GM12878 (cell line): ENCODE measurements around the gene MAD1L1. TPM values are rescaled to one million over a fixed set of nuclear protein-coding genes. Genes with fewer than 3 reads are reported as not detected.
"Not testable (repeated sequence)": the region's sequence is repeated elsewhere in the genome, so short reads cannot be mapped to it uniquely, and the experiment has no call there.

Experiments
- ATAC-seq: fragments of 200-7000 bp; cut with Tn5 transposase; 3 replicates; pipeline ENCODE4 v1.9.1; 2020; ENCODE audit warnings: mild to moderate bottlenecking, moderate library complexity
- BruUV-seq: library from RNA; stranded (reverse); fragments of 400-500 nt; replicated peaks from 2 replicates; lab custom pipeline; 2021; lab: Mats Ljungman, UMichigan
- CTCF ChIA-PET: fragments of 300-600 bp; sonication (Branson Sonifier 250); formaldehyde crosslinking; extraction: SDS; loops from one replicate; lab custom pipeline; 2021; ENCODE audit warnings: inconsistent platforms; lab: Yijun Ruan, JAX
- POLR2A ChIA-PET: fragments of 350-600 bp; formaldehyde crosslinking; extraction: SDS; loops from one replicate; lab custom pipeline; 2021; ENCODE audit warnings: inconsistent platforms; lab: Charles Lee
- RAD21 ChIA-PET: fragments of 300-600 bp; sonication (Branson Sonifier 250); formaldehyde crosslinking; loops from one replicate; lab custom pipeline; 2023; ENCODE audit warnings: antibody characterized with exemption; ENCODE audit not compliant: unreplicated experiment; lab: Charles Lee
- SMC1A ChIA-PET: fragments of 300-600 bp; sonication (Branson Sonifier 250); formaldehyde crosslinking; loops from one replicate; lab custom pipeline; 2023; ENCODE audit not compliant: unreplicated experiment, uncharacterized antibody; lab: Charles Lee
- DNase-seq: peaks from one replicate; pipeline ENCODE4 v3.0.0-alpha.2; 2011; ENCODE audit warnings: low read depth, low spot score
- FAIRE-seq: peaks from 3 replicates; lab custom pipeline; 2011; peaks lifted over from hg19 to GRCh38; lab: Jason Lieb, UNC
- H2AFZ ChIP-seq: 2 replicates; pipeline ENCODE4 v1.6.0; 2011; ENCODE audit warnings: low read depth, low read length, control low read depth; ENCODE audit not compliant: control insufficient read depth
- H3K27ac ChIP-seq: 2 replicates; pipeline ENCODE4 v1.5.1; 2011; ENCODE audit warnings: control low read depth; ENCODE audit not compliant: control insufficient read depth, insufficient read depth
- H3K27me3 ChIP-seq, 2 experiments: replicated peaks in 1 of 2; 2 replicates each; pipeline versions ENCODE4 v1.6.0 to v1.6.1; 2011; ENCODE audit warnings: low read length in 1 of 2; ENCODE audit not compliant: control insufficient read depth in 2 of 2, insufficient read depth in 2 of 2
- H3K36me3 ChIP-seq, 2 experiments: 2 replicates each; pipeline ENCODE4 v1.5.1; 2011; ENCODE audit warnings: low read length in 1 of 2; ENCODE audit not compliant: control insufficient read depth in 2 of 2, insufficient read depth in 2 of 2
- H3K4me1 ChIP-seq: 2 replicates; pipeline ENCODE4 v1.6.1; 2011; ENCODE audit warnings: mild to moderate bottlenecking, low read length, moderate library complexity, mixed read lengths; ENCODE audit not compliant: control insufficient read depth, insufficient read depth
- H3K4me2 ChIP-seq: 2 replicates; pipeline ENCODE4 v1.6.0; 2011; ENCODE audit warnings: control low read depth; ENCODE audit not compliant: control insufficient read depth, insufficient read depth
- H3K4me3 ChIP-seq: fragments of 200-600 bp; sonication (generic); 2 replicates; pipeline ENCODE4 v1.5.1; 2016
- H3K79me2 ChIP-seq: 2 replicates; pipeline ENCODE4 v1.6.0; 2011; ENCODE audit warnings: low read length; ENCODE audit not compliant: control insufficient read depth, insufficient read depth
- H3K9ac ChIP-seq: 2 replicates; pipeline ENCODE4 v1.8.0; 2011; ENCODE audit warnings: low read length, control low read depth, mixed read lengths; ENCODE audit not compliant: control insufficient read depth, insufficient read depth
- H3K9me3 ChIP-seq: replicated peaks from 3 replicates; pipeline ENCODE4 v1.5.1; 2011; ENCODE audit warnings: mild to moderate bottlenecking, low read length; ENCODE audit not compliant: control insufficient read depth, insufficient read depth
- H4K20me1 ChIP-seq: 2 replicates; pipeline ENCODE4 v1.6.0; 2011; ENCODE audit not compliant: control insufficient read depth, insufficient read depth
- BCL3 ChIP-seq: IDR thresholded peaks from 2 replicates; pipeline ENCODE4 v1.6.1; 2011; ENCODE audit warnings: borderline replicate concordance, low read depth, mild to moderate bottlenecking, moderate library complexity, low read length; ENCODE audit not compliant: insufficient read depth, poor library complexity, severe bottlenecking
- CBFB ChIP-seq: IDR thresholded peaks from 2 replicates; pipeline ENCODE4 v1.6.1; 2016; ENCODE audit warnings: antibody characterized with exemption, low read depth
- CTCF ChIP-seq, 3 experiments: IDR thresholded peaks in 2 of 3; conservative IDR thresholded peaks in 1 of 3; 2 replicates each; pipeline ENCODE4 v1.5.1; 2011; ENCODE audit warnings: low read depth in 3 of 3, low read length in 3 of 3, mild to moderate bottlenecking in 3 of 3, control low read depth in 2 of 3, moderate library complexity in 2 of 3, inconsistent platforms in 1 of 3, mixed read lengths in 1 of 3; ENCODE audit not compliant: control insufficient read depth in 2 of 3, insufficient read depth in 1 of 3; ENCODE audit errors: extremely low read depth in 1 of 3
- EED ChIP-seq: sonication (generic); IDR thresholded peaks from 2 replicates; pipeline ENCODE4 v1.6.1; 2016; ENCODE audit warnings: antibody characterized with exemption, low read depth
- ESRRA ChIP-seq: IDR thresholded peaks from 2 replicates; pipeline ENCODE4 v1.6.1; 2012; ENCODE audit warnings: mild to moderate bottlenecking, low read length, improper control_type of control experiment
- HDAC6 ChIP-seq: fragments of 200-600 bp; sonication (generic); IDR thresholded peaks from one replicate; pipeline ENCODE4 v1.8.0; 2017; ENCODE audit warnings: antibody characterized with exemption; ENCODE audit not compliant: unreplicated experiment
- IRF4 ChIP-seq: IDR thresholded peaks from 2 replicates; pipeline ENCODE4 v1.6.1; 2011; ENCODE audit warnings: low read depth, low read length
- MEF2B ChIP-seq: fragments of 450-650 bp; IDR thresholded peaks from 2 replicates; pipeline ENCODE4 v1.6.1; 2018; ENCODE audit warnings: mild to moderate bottlenecking, moderate library complexity; ENCODE audit not compliant: partially characterized antibody, poor library complexity, severe bottlenecking
- MYB ChIP-seq: fragments of 150-350 bp; IDR thresholded peaks from 2 replicates; pipeline ENCODE4 v1.6.1; 2014; ENCODE audit warnings: mild to moderate bottlenecking, low read depth, low read length, borderline replicate concordance
- NR2C1 ChIP-seq: fragments of 450-650 bp; IDR thresholded peaks from 2 replicates; pipeline ENCODE4 v1.6.1; 2017; ENCODE audit warnings: antibody characterized with exemption, mild to moderate bottlenecking, moderate library complexity
- RB1 ChIP-seq: fragments of 450-650 bp; formaldehyde crosslinking; IDR thresholded peaks from 2 replicates; pipeline ENCODE4 v1.6.1; 2017; ENCODE audit warnings: mild to moderate bottlenecking, borderline replicate concordance
- SMAD1 ChIP-seq: fragments of 450-650 bp; IDR thresholded peaks from 2 replicates; pipeline ENCODE4 v1.6.1; 2018; ENCODE audit warnings: mild to moderate bottlenecking, low read depth; ENCODE audit not compliant: partially characterized antibody
- SMAD5 ChIP-seq: IDR thresholded peaks from 2 replicates; pipeline ENCODE4 v1.6.1; 2016; ENCODE audit warnings: antibody characterized with exemption, low read depth
- ZBED1 ChIP-seq: IDR thresholded peaks from 2 replicates; pipeline ENCODE4 v1.6.1; 2016; ENCODE audit warnings: borderline replicate concordance
- WGBS: methylation state at CpG from one replicate; pipeline ENCODE4 v1.1.6; 2016; ENCODE audit warnings: low lambda C conversion rate; ENCODE audit not compliant: insufficient replicate concordance, insufficient coverage; ENCODE audit errors: missing lambda C conversion rate; 5-methylcytosine and 5-hydroxymethylcytosine counted together
- in situ Hi-C: fragments of 300-500 bp; cut with MboI; formaldehyde crosslinking; loops from 9 replicates; pipeline ENCODE4 v1.14.3; 2018; ENCODE audit warnings: mixed read lengths
- intact Hi-C: fragments of 100-400 bp; cut with micrococcal nuclease; formaldehyde crosslinking; loops from one replicate; pipeline ENCODE4 v1.14.2; 2022; ENCODE audit not compliant: unreplicated experiment
- polyA plus RNA-seq, 11 experiments: library from polyadenylated mRNA; depleted of rRNA in 4 of 11; unstranded in 6 of 11; stranded (reverse) in 5 of 11; fragments of >200 nt; fragmentation: Nextera tagmentation in 4 of 11; fragmentation: Illumina TruSeq in 1 of 11; extraction: Ambion mirVana in 4 of 11; extraction: Trizol in 1 of 11; gene quantifications; 1 replicate in 1 of 11; 2 replicates in 10 of 11; pipeline versions ENCODE4 v1.2.1 to v1.2.3, GENCODE V29; 2011 to 2016; ENCODE audit warnings: inconsistent platforms in 2 of 11, missing spikeins in 2 of 11, low read depth in 1 of 11
- total RNA-seq, 4 experiments: library from RNA; depleted of rRNA in 3 of 4; stranded (reverse); fragments of >200 nt in 3 of 4; fragmentation: Illumina TruSeq in 1 of 4; extraction: Trizol in 1 of 4; gene quantifications; 2 replicates each; pipeline versions ENCODE4 v1.2.1 to v1.2.3, GENCODE V29; 2013 to 2021

MAD1L1 gene
- total and polyA plus RNA-seq, 10 of the 15 experiments (the other 5 are each of a cell fraction or from before 2014, with no cell fraction given): 2.2 to 76.8 (median 38.3) TPM

GRCh38 chr7:2269089-2269990, 36.6 kb upstream of the MAD1L1 start:
- TSS peak; percentile 71 for BruUV-seq
- H3K27ac ChIP-seq, RAD21 ChIA-PET, CTCF ChIA-PET, POLR2A ChIA-PET, SMC1A ChIA-PET, DNase-seq, H3K4me2 ChIP-seq, H2AFZ ChIP-seq, H3K79me2 ChIP-seq, in situ Hi-C loops, H3K27me3 ChIP-seq, H3K4me1 ChIP-seq, FAIRE-seq, H4K20me1 ChIP-seq, intact Hi-C loops, ATAC-seq, H3K9me3 ChIP-seq, H3K4me3 ChIP-seq, H3K9ac ChIP-seq: not testable (repeated sequence)
- WGBS: 92% methylated on average over 12 of the region's 18 CpGs
- H3K36me3 ChIP-seq: peaks cover 9 to 21% of the 10 kb centered on the region in 2 experiments; a peak in 3 of 4 replicates

- Histone ChIP-seq H3K79me2 (no peaks in the 10 kb centered on the region), H3K9ac (no peak overlapping the region), H3K36me3 (peaks cover 9 to 28% of the 10 kb centered on the region in 2 experiments), H4K20me1 (no peaks in the 10 kb centered on the region), H3K4me3 (no peak overlapping the region), H3K9me3 (no peaks in the 10 kb centered on the region), H3K4me2 (no peak overlapping the region), H3K27me3 (no peaks in the 10 kb centered on the region), H3K4me1 (peaks cover 6% of the 10 kb centered on the region), H3K27ac (no peak overlapping the region), H2AFZ (no peak overlapping the region)
- ChIA-PET CTCF (no interaction called here), RAD21 (no interaction called here), SMC1A (no interaction called here), POLR2A (no interaction called here)
- no TSS peak for BruUV-seq
- WGBS: 80% methylated on average over 10 of the region's 10 CpGs
- ATAC-seq (no peak), FAIRE-seq (no peak), DNase-seq (no peak)
- in situ Hi-C loops: no loop called here
- intact Hi-C loops: no loop called here
- TF ChIP-seq ZBED1: no peak
- no peak for TF ChIP-seq BCL3
- TF ChIP-seq CTCF (IDR thresholded peaks at IDR 0.05 in 2 of 3, conservative IDR thresholded peaks at IDR 0.05 in 1 of 3; ENCODE audit: control insufficient read depth in 2 of 3, extremely low read depth in 1 of 3, insufficient read depth in 1 of 3, low read depth in 3 of 3, low read length in 3 of 3): no peak
- TF ChIP-seq NR2C1: no peak
- TF ChIP-seq HDAC6: no peak
- TF ChIP-seq IRF4: no peak
- no peak for TF ChIP-seq CBFB
- TF ChIP-seq MEF2B: no peak
- TF ChIP-seq MYB: no peak
- TF ChIP-seq EED: no peak
- TF ChIP-seq RB1: no peak
- TF ChIP-seq ESRRA: no peak
- no peak for TF ChIP-seq SMAD1
- TF ChIP-seq SMAD5: no peak
These were observed 34.2 kb upstream of the MAD1L1 start for GRCh38 chr7:2266911-2267310.
